GM18870 (cell line): ENCODE results near the gene TUBGCP2.

Experiments used
- ATAC-seq: cut with Tn5 transposase; IDR thresholded peaks from one replicate; pipeline ENCODE4 v1.9.1; 2021; ENCODE audit warnings: moderate library complexity; ENCODE audit not compliant: unreplicated experiment

The TUBGCP2 gene

DNA sequence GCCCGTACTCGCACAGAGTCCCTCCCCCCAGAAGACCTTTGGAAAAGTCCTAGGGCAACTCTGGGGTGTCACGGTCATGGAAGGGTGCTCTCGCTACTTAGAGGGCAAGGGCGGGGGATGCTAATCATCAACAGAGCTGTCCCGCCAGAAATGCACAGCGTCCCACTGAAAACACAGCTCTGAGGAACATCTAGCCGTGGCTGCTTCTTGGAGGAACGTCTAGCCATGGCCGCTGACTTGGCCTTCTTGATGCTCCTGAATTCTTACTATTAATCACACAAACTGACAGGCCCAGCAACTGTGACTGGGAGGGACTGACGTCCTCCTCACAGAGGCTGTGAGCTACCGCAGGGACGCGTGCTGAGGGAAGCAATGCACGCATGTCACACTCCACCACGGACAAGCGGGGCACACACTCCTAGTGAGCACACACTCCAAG, 1.7 kb downstream of the TUBGCP2 start:
- no peak for ATAC-seq

DNA sequence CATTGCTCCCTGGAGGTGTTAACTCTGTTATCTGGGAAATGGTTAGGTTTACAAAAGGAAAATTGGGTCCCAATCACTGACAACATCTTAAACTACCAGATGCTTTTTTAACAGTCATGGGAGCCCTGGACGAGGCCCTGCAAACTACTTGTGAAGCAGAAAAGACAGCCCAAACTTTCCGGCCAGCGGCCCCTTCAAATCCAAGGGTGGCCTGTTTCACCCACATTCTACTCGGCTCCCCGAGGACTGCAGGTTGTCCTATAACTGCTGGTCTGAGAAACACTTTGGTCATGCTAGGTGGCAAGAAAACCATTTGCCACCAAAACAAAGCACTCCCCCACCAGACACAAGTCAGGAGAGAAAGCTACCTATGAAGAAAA, 2.6 kb downstream of the TUBGCP2 start:
- ATAC-seq = no peak

DNA sequence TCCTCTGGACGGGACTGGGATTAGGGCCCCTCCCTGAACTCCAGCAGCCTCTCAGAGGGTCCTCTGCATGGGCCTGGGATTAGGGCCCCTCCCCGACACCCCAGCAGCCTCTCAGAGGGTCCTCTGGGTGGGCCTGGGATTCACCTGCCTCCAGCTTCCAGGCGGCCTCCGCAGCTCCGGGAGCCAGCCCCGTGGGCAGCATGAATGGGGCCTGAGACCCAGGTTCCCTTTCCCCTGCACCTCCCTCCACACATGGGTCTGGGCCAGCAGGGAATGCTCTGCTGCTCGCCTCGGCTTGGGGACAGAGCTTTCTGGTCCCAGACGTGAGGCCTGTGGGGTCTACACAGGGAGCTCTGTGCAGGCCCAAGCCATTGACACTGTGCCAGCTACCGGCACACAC, 5.5 kb downstream of the TUBGCP2 start:
- no peak for ATAC-seq

DNA sequence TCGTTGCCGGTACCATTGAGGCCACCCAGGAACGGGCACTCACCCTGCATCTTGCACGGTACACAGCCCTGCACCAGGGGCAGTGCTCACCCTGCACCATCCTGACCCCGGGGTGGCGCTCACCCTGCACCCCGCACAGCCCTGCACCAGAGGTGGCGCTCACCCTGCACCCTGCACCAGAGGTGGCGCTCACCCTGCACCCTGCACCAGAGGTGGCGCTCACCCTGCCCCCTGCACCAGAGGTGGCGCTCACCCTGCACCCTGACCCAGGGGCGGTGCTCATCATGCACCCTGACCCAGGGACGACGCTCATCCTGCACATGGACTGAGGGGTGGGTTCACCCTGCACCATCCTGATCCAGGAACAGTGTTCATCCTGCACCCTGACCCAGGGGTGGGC, 6.4 kb downstream of the TUBGCP2 start:
- no peak for ATAC-seq

DNA sequence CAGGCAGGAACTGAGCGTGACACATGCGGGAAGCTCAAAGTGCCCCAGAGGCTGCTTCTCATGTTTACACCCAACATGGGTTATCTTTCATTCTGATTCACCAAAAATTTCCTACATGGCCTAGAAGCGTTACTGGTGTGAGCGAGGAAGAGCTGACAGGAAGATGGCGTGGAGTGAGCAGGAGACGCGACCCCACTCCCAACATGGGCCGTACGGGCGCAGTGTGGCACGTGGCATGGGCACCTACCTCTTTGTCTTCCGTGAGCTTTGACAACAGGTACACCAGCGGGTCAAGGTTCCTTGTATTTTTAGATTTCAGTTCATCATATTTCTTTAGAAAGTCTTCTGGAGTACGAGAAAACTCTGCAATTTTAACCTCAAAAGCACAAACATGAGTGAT, 8.9 kb downstream of the TUBGCP2 start:
- ATAC-seq = no peak

DNA sequence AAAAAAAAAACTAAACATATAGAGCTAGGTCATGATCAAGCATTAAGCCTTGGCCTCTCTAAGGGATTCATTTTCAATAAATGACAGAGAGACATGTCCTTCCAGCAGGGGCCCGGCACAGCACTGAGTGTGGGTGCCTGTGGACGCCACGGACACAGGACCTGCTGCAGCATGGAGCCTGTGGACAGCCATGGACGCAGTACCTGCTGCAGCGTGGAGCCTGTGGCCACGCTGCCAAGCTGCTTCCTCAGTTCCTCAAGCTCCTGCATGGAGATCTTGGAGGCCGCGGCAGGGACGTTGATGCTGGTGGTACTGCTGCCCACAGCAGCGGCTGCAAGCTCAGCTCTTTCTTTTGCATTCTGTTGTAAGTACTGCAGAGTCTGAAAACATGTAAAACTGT, 9.4 kb downstream of the TUBGCP2 start:
- no peak for ATAC-seq

DNA sequence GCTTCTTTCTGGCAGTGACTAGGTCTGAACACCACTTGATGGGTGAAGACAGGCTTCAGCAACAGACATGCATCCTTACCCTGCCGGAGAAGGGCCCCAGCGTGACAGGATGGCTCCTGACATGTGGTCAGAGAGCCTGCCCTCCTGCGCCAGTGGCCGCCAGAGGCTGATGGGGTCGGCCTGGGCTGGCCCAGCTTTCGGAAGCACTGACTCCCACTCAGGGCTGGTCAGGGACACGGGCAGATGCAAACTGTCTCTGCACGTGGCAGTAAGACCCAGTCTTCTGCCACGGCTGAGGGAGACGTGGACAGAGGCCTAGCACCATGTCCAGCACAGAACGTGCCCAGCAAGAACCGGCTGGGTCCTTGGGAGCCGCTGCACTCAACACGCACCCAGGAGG, 10.2 kb downstream of the TUBGCP2 start:
- ATAC-seq = no peak

DNA sequence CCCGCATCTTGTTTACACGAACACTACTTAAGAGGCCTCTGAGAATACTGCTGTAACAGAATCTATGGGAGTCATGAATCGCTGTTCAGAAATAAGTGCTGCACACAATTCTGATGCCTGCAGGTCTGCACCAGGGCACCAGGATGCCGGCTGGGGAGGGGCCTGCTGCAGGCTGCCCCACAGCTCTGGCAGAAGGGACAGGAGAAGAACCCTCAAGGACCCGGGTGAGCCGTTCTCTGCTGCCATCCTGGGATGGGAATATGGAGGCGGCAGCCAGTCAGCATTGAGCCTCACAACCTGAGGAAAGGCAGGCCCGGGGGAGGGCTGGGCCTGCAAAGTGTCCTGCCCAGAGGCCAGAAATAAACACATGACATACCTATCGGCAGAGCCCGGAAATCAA, 11.2 kb downstream of the TUBGCP2 start:
- no peak for ATAC-seq

DNA sequence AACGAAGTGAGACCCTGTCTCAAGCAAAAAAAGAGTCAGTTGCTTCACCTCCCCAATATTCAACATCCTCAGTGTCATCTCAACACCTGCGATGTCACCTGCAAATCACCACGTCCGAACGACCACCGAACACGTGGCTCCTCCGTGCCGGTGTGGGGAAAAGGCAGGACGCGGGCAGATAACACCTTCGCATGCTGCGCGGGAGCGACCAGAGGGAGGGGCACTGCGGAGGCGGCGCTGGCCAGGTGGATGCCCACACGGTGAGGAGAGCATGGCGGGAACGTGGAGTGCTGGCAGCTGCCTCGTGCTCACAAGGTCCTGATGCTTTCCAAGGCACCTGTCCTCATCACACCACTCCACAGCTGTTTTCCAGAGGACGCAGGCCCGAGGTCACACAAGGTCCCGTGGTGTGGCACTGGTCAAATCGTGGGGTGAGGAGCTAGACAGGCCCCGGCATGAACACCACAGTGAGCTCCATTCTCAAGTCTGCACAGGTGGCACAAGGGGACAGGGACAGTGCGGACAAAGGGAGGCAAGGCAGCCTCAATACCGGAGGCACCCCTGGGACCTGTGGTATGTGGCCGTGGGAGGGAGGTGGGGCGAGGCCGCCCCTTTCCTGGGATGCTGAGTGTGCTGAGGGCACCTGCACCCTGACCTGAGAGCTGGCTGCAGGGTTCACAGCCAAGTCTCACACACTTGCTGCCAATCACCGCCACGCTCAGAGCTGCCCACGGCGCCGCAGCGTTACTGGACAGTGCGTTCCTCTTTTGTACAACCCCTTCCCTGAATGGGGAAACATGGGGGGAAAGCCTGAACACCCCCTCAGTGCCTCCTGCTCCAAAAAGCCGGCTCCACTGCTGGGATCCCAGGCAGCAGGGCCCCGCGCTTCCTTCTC, 13.0 kb downstream of the TUBGCP2 start:
- ATAC-seq = no peak

DNA sequence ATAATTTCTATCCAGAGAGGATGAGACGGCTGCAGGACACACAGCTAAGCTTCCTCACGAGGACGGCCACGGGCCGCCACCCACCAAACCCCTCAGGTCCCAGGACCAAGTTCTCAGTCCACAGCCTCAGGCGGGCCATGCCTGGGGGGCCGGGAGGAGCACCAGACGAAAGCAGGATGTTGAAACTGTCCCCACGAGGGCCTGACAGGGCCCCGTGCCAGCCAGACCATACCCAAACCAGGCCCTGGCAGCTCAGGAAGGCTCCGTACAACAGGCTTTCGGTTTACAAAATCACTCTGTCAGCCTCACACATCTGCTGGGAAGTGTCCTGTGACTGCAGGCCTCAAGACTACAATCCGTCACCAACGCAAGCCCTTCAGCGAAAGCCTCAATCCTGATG, 14.5 kb downstream of the TUBGCP2 start:
- no peak for ATAC-seq

DNA sequence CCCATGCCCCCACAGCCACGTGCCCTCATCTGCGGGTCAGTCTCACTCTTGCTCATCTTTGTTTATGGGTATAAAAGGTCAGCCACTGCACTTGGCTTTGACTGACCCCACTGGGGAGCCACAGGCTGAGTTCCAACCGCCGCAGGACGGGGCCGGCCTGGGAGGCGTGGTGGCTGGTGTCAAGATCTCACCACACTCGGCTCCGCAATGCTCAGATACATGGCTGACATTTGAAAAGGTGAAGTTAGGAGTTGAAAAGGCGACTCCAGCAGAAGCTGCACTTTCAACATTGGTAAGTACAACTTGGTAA, 14.9 kb downstream of the TUBGCP2 start:
- ATAC-seq = no peak

DNA sequence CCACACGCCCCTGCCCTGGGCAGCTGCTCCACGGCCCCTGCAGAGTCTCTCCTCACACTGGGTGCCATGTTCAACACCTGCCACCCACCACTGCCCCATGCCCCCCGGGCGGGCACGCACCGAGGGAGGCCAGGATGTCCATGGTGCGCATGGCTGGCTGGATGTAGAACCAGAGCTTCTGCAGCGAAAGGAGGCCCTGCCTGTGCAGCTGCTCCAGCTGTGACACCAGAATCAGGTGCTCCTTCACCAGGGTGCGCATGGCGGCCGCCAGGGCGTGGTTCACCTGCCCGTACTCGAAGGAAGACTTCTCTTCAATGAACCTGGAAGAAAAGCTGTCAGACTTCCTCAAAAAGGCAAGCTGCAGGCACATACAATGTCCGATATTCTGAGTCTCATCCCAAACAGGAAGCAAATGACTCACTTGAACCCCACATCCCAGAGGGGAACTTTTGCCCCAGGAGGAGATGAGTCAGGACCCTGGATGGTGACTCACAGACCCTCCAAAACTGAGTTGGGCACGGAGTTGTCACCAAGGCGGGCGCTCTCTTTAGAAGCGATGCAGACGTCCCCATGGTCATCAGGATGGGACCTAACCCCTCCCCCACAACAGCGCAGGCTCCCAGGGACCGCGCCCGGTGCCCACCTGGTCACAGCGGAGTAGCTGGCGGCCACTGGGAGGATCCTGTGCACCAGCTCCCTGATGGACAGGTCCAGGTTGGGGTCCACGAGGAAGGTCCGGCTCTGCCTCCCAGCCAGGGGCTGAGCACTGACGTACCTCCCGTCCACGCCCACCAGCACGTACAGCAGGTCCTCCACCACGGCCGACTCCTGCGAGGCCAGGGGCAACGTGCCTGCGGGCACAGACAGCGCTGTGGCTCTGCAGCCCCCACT, 15.5 kb downstream of the TUBGCP2 start:
- ATAC-seq = no peak

DNA sequence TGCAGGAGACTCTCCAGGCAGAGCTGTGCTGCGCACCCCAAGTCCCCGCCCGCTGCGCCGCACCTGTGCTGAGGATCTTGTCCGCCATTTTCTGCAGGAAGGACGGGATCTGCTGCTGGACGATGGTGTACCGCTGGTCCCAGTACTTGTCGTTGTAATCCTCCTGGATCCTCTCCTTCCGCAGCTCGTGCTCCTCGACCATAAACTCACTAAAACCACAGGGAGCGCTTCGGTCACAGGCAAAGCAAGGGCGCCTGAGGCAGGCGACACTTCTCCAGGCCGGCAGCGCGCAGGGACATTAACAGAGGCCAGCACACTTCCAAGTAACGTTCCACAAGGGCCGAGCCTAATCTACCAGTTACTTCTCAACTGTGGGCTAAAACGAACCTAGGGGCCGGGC, 18.9 kb downstream of the TUBGCP2 start:
- no peak for ATAC-seq

DNA sequence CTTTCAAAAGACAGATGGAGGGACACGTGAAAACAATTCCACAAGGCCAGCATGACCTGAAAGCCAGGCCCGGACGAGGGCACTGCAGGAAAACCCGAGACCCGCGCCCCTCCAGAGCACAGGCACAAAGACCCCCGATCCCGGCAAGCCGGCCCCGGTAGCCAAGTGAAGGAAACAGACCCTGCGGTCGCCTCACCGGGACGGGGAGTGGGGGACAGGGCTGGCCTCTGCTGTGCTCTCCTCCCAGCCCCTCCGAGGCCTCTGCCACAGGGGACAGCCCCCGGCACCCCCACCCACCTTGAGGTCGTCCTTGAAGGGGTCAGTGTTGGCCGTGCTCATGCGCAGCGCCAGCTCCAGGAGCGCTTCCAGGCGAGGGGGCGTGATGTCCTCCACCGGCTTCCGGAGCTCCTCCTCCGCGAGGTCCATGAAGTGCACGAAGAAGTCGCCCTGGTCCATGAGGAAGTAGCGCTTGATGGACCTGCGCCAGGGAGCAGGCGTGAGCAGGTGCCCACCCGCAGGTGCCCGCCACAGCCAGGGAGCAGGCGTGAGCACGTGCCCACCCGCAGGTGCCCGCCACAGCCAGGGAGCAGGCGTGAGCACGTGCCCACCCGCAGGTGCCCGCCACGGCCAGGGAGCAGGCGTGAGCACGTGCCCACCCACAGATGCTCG, 20.7 kb downstream of the TUBGCP2 start:
- no peak for ATAC-seq

DNA sequence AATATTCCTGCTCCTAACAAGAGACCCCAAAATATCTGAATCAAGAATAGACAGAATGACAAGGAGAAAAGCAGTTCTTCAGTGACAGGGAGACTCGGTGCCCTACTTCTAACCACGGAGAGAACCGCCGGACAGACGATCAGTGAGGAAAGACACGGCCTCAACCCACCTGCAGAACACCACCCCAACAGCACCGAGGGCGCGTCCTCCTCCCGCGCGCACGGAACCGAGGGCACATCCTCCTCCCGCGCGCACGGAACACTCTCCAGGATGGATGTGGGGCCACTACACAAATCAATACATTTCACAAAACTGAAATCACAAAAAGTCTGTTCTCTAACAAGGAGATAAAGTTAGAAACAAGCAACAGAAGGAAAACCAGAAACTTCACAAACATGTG, 22.3 kb downstream of the TUBGCP2 start:
- no peak for ATAC-seq

DNA sequence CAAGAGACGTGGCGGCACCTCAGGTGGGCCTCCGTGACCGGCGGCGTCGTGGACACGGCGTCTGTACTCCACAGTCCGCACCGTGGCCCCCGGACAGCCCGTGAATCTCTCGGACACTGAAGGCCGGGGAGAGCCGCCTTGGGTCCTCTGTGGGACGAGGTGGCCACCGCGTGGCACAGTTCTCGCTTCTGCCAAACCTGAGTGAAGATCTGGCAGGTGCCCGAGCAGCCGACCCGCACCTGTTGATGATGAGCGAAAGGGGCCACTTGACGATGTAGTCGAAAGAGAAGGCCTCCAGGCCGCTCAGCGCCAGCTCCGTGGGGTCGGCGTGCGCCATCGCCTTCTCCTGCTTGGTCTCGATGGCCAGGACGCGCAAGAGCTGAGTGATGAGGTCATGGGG, 23.5 kb downstream of the TUBGCP2 start:
- no peak for ATAC-seq

DNA sequence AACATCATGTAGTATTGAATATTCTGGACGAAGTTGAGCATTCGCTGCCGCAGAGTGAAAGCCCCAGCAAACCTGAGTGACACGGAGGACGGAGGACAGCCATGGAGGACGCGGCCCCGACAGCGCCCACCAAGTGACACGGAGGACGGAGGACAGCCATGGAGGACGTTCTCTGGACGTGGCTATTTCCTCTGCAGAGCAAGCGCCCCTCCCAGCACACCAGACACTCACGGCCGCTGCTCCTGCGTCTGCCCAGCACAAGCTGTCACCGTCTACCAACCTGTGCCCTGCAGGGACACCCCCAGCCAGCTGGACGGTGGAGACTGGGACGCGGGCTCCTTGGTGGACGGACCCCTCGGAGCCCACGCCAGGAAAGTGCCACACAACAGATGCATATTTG, 24.7 kb downstream of the TUBGCP2 start:
- ATAC-seq = no peak

DNA sequence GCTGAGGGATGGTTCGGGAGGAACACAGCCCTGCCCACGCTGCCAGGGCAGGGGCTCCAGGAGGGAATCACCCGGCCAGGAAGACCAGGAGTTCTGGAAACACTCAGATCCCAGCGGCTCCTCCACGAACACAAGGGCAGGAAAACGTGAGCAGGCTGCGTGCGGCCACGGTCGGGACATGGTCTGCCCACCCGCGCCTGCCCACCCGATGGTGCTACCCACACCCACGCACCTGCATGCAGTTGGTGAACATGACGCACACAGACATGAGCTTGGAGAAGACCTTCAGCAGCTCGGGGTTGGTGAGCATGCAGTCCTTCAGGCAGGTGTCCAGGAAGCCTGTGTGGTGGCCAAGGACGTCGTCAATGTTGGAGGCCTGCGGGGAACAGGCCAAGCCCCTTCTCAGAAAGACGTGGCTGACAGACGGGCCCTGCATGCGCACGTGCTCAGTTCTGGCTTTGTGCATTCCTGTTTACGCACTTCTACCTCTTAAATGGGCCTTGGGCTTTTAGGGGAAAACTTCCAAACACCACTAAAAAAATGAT, 25.8 kb downstream of the TUBGCP2 start:
- ATAC-seq = no peak

DNA sequence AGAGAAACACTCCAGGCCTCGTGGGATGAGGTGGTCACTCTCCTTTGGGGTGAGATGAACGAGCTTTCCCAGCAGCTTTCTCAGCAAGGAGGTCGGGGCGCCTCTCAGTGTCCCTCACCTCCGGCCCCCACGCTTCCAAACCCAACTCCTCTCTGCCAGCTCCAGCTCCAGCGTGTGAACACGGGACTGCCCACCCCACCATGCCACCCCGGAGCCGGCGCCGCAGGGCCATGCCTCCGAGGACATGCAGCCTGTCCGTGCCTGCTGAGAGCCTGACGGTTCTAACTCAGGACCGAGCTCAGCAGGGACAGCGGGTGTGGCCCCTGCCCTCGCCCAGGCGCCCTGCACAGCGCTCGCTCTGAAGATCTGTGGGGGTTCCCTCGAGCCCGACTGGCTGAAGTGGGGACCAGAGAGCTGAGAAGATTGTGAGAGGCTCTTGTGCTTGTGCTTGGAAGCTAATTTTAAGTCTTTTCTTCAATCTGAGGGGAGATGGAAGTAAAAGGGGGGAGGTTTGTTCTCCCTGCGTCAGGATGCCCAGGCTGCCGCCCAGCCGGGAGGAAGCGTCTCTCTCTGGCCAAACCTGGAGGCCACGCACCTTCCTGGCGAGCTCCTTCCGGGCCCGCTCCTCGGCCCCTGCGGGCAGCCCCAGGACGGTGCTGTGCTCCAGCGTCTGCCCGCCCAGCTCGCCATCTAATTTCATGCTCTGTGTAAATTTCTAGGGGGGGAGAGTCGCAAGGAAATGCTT, 26.9 kb downstream of the TUBGCP2 start:
- no peak for ATAC-seq

DNA sequence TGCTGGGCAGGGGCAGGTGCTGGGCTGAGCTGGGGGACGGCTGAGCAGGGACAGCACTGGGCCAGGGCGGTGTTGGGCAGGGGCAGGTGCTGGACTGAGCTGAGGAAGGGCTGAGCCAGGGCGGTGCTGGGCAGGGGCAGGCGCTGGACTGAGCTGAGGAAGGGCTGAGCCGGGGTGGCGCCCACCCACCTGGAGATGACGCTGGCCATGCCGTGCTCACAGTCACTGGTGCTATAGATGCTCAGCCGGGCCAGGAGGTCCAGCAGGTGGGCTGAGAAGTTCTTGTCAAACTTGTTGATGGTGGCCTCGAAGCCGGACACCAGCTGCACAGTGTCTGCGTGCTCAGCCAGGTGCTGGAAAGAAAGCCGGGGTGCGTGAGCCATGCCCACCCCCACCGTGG, 27.6 kb downstream of the TUBGCP2 start:
- no peak for ATAC-seq
